HEK293 (cell line): ENCODE data around the gene SLC35A4.

Experiments used
- ATF2 ChIP-seq: fragments of 450-650 bp; formaldehyde crosslinking; IDR thresholded peaks from 2 replicates; pipeline ENCODE4 v1.5.1; 2016; ENCODE audit warnings: missing biosample characterization, missing genetic modification characterization, low read depth
- CTCF ChIP-seq: fragments of 450-650 bp; formaldehyde crosslinking; IDR thresholded peaks from 2 replicates; pipeline ENCODE4 v1.5.1; 2016; ENCODE audit warnings: missing biosample characterization, missing genetic modification characterization
- ELK4 ChIP-seq: IDR thresholded peaks from 2 replicates; pipeline ENCODE4 v1.6.1; 2011; ENCODE audit warnings: mild to moderate bottlenecking, low read depth, low read length, borderline replicate concordance
- KLF17 ChIP-seq: fragments of 450-650 bp; formaldehyde crosslinking; IDR thresholded peaks from 2 replicates; pipeline ENCODE4 v1.5.1; 2016; ENCODE audit warnings: missing biosample characterization, missing genetic modification characterization
- PRDM6 ChIP-seq: fragments of 450-650 bp; formaldehyde crosslinking; IDR thresholded peaks from 2 replicates; pipeline ENCODE4 v1.5.1; 2017; ENCODE audit warnings: missing biosample characterization, missing genetic modification characterization
- RBAK ChIP-seq: fragments of 450-650 bp; formaldehyde crosslinking; IDR thresholded peaks from 2 replicates; pipeline ENCODE4 v1.5.1; 2016; ENCODE audit warnings: missing biosample characterization, missing genetic modification characterization
- REST ChIP-seq: fragments of 450-650 bp; formaldehyde crosslinking; IDR thresholded peaks from 2 replicates; pipeline ENCODE4 v1.5.1; 2016; ENCODE audit warnings: missing biosample characterization, missing genetic modification characterization
- SCRT2 ChIP-seq: fragments of 450-650 bp; formaldehyde crosslinking; IDR thresholded peaks from 2 replicates; pipeline ENCODE4 v1.5.1; 2016; ENCODE audit warnings: missing biosample characterization, missing genetic modification characterization
- YY1 ChIP-seq: fragments of 450-650 bp; formaldehyde crosslinking; IDR thresholded peaks from 2 replicates; pipeline ENCODE4 v1.5.1; 2018; ENCODE audit warnings: missing biosample characterization, missing genetic modification characterization
- ZBTB17 ChIP-seq: fragments of 450-650 bp; formaldehyde crosslinking; IDR thresholded peaks from 2 replicates; pipeline ENCODE4 v1.5.1; 2016; ENCODE audit warnings: missing biosample characterization, missing genetic modification characterization
- ZNF18 ChIP-seq: fragments of 450-650 bp; formaldehyde crosslinking; IDR thresholded peaks from 2 replicates; pipeline ENCODE4 v1.5.1; 2016; ENCODE audit warnings: missing biosample characterization, missing genetic modification characterization
- ZNF501 ChIP-seq: fragments of 450-650 bp; formaldehyde crosslinking; IDR thresholded peaks from 2 replicates; pipeline ENCODE4 v1.5.1; 2016; ENCODE audit warnings: missing biosample characterization, missing genetic modification characterization

- no peak for TF ChIP-seq ATF2 (tag by site-specific recombination)
- no peak for TF ChIP-seq CTCF (tag by site-specific recombination)
- no peak for TF ChIP-seq YY1 (tag by site-specific recombination)
- no peak for TF ChIP-seq SCRT2 (tag by site-specific recombination)
- no peak for TF ChIP-seq KLF17
- no peak for TF ChIP-seq REST (tag by site-specific recombination)
- TF ChIP-seq ZNF501 (tag by site-specific recombination) = no peak
- TF ChIP-seq ZBTB17 (tag by site-specific recombination) = no peak
- TF ChIP-seq ZNF18 (tag by site-specific recombination) = no peak
- TF ChIP-seq PRDM6 (tag by site-specific recombination) = no peak
- no peak for TF ChIP-seq RBAK (tag by site-specific recombination)
- no peak for TF ChIP-seq ELK4
Observed at GRCh38 chr5:140542972-140543371, 21.7 kb upstream of the SLC35A4 start.
